ENCODE data around the gene CEP19.

DNA sequence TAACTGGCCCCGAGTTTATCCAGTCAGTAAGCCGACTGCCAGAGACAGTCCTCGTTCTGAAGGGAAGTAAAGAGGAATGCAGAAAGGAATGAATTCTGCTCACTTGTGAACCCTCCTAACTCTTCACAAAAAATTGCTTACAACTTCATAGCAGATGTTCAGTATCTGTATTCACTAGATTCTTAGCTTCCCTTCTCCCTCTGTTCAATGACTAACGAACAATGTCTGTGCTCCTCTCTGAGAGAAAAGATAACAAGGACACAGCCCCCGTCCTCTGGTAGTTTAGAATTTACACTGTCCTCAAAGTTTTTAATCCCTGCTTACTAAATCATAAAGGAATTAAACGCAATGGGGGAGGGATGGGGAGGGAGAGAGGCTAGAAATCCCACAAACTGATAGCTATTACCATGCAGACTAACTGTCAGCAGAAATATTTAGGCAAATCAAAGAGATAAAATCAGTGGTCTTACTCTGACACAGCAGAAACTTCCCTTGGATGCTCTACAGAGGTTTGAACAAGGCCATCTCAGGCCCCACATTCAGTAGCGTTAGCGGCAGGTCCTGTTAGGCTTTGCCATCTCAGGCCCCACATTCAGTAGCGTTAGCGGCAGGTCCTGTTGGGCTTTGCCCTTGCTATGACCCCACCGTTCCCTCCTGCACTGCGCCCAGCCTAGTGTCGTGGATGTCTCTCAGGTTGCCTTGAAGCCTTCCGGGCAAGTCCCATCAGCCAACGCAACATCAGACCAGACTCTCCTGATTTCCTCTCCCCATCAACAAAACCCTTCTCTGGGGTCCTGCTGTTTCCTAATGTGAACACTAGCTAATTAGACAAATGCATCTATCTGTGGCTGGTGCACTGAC is 49.1 kb downstream of the CEP19 start:
- TF ChIP-seq CTCF (conservative IDR thresholded peaks at IDR 0.05) (no peak), ZFX (IDR thresholded peaks at IDR 0.05) (no peak)

All from C4-2B (cell line).